Trophoblast cell (in vitro differentiated cells and primary cell): ENCODE measurements around the gene SLC38A9.
"Not testable (repeated sequence)": the region's sequence is repeated elsewhere in the genome, so short reads cannot be mapped to it uniquely, and the experiment has no call there.

ENCODE experiments used
- DNase-seq, 2 donors: peaks; one replicate each; pipeline ENCODE4 v3.0.0-alpha.2; 2016
- H2AFZ ChIP-seq: 2 replicates; pipeline ENCODE4 v1.6.1; 2013; ENCODE audit warnings: low read length, moderate library complexity, mild to moderate bottlenecking; ENCODE audit not compliant: insufficient read depth, poor library complexity
- H2AK5ac ChIP-seq: 2 replicates; pipeline ENCODE4 v1.6.1; 2013; ENCODE audit warnings: mild to moderate bottlenecking, low read length
- H2BK120ac ChIP-seq: 2 replicates; pipeline ENCODE4 v1.6.1; 2013; ENCODE audit warnings: low read length, mild to moderate bottlenecking, moderate library complexity; ENCODE audit not compliant: insufficient read depth, poor library complexity
- H2BK12ac ChIP-seq: 2 replicates; pipeline ENCODE4 v1.6.1; 2013; ENCODE audit warnings: mild to moderate bottlenecking, low read length, moderate library complexity
- H2BK5ac ChIP-seq: 2 replicates; pipeline ENCODE4 v1.6.1; 2013; ENCODE audit warnings: low read length, low read depth, moderate library complexity, mild to moderate bottlenecking; ENCODE audit not compliant: poor library complexity
- H3K14ac ChIP-seq: 2 replicates; pipeline ENCODE4 v1.6.1; 2013; ENCODE audit warnings: mild to moderate bottlenecking, low read length
- H3K18ac ChIP-seq: 2 replicates; pipeline ENCODE4 v1.6.1; 2013; ENCODE audit warnings: mild to moderate bottlenecking, low read length
- H3K23ac ChIP-seq: 2 replicates; pipeline ENCODE4 v1.6.1; 2013; ENCODE audit warnings: low read length
- H3K27ac ChIP-seq: 2 replicates; pipeline ENCODE4 v1.5.1; 2013; ENCODE audit warnings: low read depth, mild to moderate bottlenecking, inconsistent platforms, low read length, moderate library complexity
- H3K27me3 ChIP-seq: 2 replicates; pipeline ENCODE4 v1.6.1; 2013; ENCODE audit warnings: inconsistent platforms, mild to moderate bottlenecking, low read length, moderate library complexity; ENCODE audit not compliant: insufficient read depth
- H3K36me3 ChIP-seq, 2 experiments: 1 replicate in 1 of 2; 2 replicates in 1 of 2; pipeline ENCODE4 v1.6.1; 2013; ENCODE audit warnings: low read length in 2 of 2, mild to moderate bottlenecking in 2 of 2, moderate library complexity in 1 of 2; ENCODE audit not compliant: insufficient read depth in 2 of 2, control insufficient read depth in 1 of 2
- H3K4ac ChIP-seq: 2 replicates; pipeline ENCODE4 v1.6.1; 2013; ENCODE audit warnings: low read depth, mild to moderate bottlenecking, low read length, moderate library complexity
- H3K4me1 ChIP-seq, 2 experiments: 1 replicate in 1 of 2; 2 replicates in 1 of 2; pipeline ENCODE4 v1.6.1; 2013; ENCODE audit warnings: low read length in 2 of 2, mild to moderate bottlenecking in 2 of 2, moderate library complexity in 1 of 2; ENCODE audit not compliant: insufficient read depth in 2 of 2, control insufficient read depth in 1 of 2
- H3K4me2 ChIP-seq: 2 replicates; pipeline ENCODE4 v1.6.1; 2013; ENCODE audit warnings: inconsistent platforms, mild to moderate bottlenecking, low read length, moderate library complexity
- H3K4me3 ChIP-seq: 2 replicates; pipeline ENCODE4 v1.5.1; 2013; ENCODE audit warnings: mild to moderate bottlenecking, low read depth, low read length, inconsistent platforms
- H3K79me1 ChIP-seq: one replicate; pipeline ENCODE4 v1.6.1; 2013; ENCODE audit warnings: low read length
- H3K79me2 ChIP-seq: 2 replicates; pipeline ENCODE4 v1.6.1; 2013; ENCODE audit warnings: low read length, mild to moderate bottlenecking; ENCODE audit not compliant: control insufficient read depth, insufficient read depth, poor library complexity
- H3K9ac ChIP-seq: 2 replicates; pipeline ENCODE4 v1.6.1; 2013; ENCODE audit warnings: mild to moderate bottlenecking, low read length
- H3K9me3 ChIP-seq: 2 replicates; pipeline ENCODE4 v1.6.1; 2013; ENCODE audit warnings: low read depth, mild to moderate bottlenecking, control low read depth, inconsistent platforms, low read length; ENCODE audit not compliant: insufficient read depth
- H4K12ac ChIP-seq: 2 replicates; pipeline ENCODE4 v1.6.1; 2013; ENCODE audit warnings: low read depth, mild to moderate bottlenecking, low read length, moderate library complexity
- H4K8ac ChIP-seq: 2 replicates; pipeline ENCODE4 v1.6.1; 2013; ENCODE audit warnings: low read depth, mild to moderate bottlenecking, low read length, moderate library complexity
- H4K91ac ChIP-seq: one replicate; pipeline ENCODE4 v1.6.1; 2013; ENCODE audit warnings: low read depth, mild to moderate bottlenecking, low read length, moderate library complexity
- WGBS: extraction: QIAGEN DNeasy Blood & Tissue Kit; methylation state at CpG from one replicate; pipeline ENCODE4 v1.1.7; 2013; ENCODE audit warnings: missing lambda C conversion rate; ENCODE audit not compliant: insufficient read length, insufficient coverage; ENCODE audit errors: extremely low coverage; 5-methylcytosine and 5-hydroxymethylcytosine counted together

The SLC38A9 gene

DNA sequence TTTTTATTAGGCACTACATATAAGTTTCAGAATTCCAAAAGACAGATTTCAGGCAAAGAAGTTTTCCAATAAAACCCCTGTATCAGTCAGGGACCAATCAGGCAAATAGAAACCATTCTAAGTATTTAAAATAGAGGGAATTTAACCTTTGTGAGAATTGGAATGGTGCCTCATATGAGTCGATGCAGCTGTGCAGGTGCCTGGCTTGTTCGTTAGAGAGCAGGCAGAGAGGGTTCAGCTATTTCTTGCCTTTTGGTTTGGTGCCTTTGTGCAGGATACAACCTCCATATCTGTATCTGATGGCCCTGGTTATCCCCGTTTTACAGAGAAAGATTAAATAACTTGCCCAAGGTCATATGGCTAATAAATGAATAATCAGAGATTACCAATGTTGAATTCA is 19.7 kb upstream of the SLC38A9 start:
- Histone ChIP-seq H3K27me3 (no peaks in the 10 kb centered on the region), H3K4ac (no peak overlapping the region), H2AK5ac (no peak overlapping the region), H2BK120ac (no peak overlapping the region), H3K14ac (no peak overlapping the region), H2BK12ac (no peak overlapping the region), H3K27ac (no peak overlapping the region), H2BK5ac (no peak overlapping the region), H3K9me3 (no peaks in the 10 kb centered on the region), H3K36me3 (no peaks in the 10 kb centered on the region), H4K91ac (no peak overlapping the region), H3K9ac (no peak overlapping the region), H3K4me3 (no peak overlapping the region), H3K23ac (no peak overlapping the region), H3K18ac (no peak overlapping the region), H3K79me2 (no peaks in the 10 kb centered on the region), H3K79me1 (no peaks in the 10 kb centered on the region), H3K4me2 (no peak overlapping the region), H2AFZ (no peak overlapping the region), H4K8ac (no peak overlapping the region), H4K12ac (no peak overlapping the region), H3K4me1 (no peaks in the 10 kb centered on the region)
- WGBS, result no CpG with 5 or more reads among the region's 3 CpGs
- no peak for DNase-seq

DNA sequence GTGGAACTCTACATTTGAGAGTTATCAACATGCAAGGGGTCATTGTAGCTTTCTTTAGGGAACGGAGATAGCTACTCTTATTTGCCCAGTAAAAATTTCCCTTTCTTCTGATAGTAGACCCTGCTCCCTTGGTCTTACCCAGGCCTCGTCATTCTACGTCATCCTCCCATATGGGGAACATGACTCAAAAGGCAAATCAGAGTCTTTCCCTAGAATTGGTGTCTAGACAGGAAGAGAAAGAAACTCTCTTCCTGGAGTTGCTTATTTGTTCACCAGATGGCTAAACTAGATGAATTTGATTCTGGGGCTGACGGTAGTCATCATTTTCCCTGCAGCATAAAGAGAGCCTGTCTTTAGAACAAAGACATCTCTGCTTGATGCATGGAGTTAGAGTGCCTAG is 12.2 kb upstream of the SLC38A9 start:
- Histone ChIP-seq H3K36me3 (no peaks in the 10 kb centered on the region), H3K4me3 (no peak overlapping the region), H3K4me2 (no peak overlapping the region), H4K8ac (no peak overlapping the region), H3K4ac (no peak overlapping the region), H2AFZ (no peak overlapping the region), H3K18ac (no peak overlapping the region), H3K79me2 (no peaks in the 10 kb centered on the region), H2AK5ac (no peak overlapping the region), H2BK12ac (no peak overlapping the region), H4K12ac (no peak overlapping the region), H2BK5ac (no peak overlapping the region), H3K79me1 (no peaks in the 10 kb centered on the region), H3K23ac (no peak overlapping the region), H4K91ac (no peak overlapping the region), H3K27me3 (no peaks in the 10 kb centered on the region), H2BK120ac (no peak overlapping the region), H3K9me3 (no peaks in the 10 kb centered on the region), H3K14ac (no peak overlapping the region), H3K27ac (no peak overlapping the region), H3K9ac (no peak overlapping the region), H3K4me1 (no peaks in the 10 kb centered on the region)
- WGBS, result no CpG with 5 or more reads among the region's 4 CpGs
- no peak for DNase-seq

DNA sequence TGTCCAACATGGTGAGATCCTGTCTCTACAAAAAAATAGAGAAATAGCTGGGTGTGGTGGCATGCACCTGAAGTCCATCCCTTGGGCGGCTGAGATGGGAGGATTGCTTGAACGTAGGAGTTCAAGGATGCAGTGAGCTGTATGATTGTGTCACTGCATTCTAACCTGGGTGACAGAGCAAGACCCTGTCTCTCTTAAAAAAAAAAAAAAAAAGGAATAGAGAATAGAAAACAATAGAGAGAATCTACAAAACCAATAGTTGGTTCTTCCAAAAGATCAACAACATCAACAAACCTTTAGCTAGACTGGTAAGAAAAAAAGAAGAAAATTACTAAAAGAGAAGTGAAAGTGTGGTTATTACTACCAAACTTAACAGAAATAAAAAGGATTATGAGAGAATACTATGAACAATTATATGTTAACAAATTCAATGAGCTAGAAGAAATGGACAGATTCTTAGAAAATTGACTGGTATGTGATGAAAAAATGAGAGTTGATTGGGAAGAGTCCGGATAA is 8.1 kb upstream of the SLC38A9 start:
- no peak overlapping the region for H2AFZ ChIP-seq
- peaks cover 2% of the 10 kb centered on the region for H3K9me3 ChIP-seq
- no peak overlapping the region for H3K4me3 ChIP-seq
- WGBS, result no CpG with 5 or more reads among the region's 3 CpGs
- no peak overlapping the region for H3K9ac ChIP-seq
- H3K4ac ChIP-seq, result no peak overlapping the region
- H3K27me3 ChIP-seq, result no peaks in the 10 kb centered on the region
- H3K36me3 ChIP-seq, result no peaks in the 10 kb centered on the region
- H3K79me2 ChIP-seq, result no peaks in the 10 kb centered on the region
- no peak overlapping the region for H2BK5ac ChIP-seq
- no peak for DNase-seq
- no peak overlapping the region for H3K27ac ChIP-seq
- no peak overlapping the region for H2BK120ac ChIP-seq
- no peak overlapping the region for H4K12ac ChIP-seq
- no peak overlapping the region for H2AK5ac ChIP-seq
- H3K23ac ChIP-seq, result no peak overlapping the region
- H2BK12ac ChIP-seq, result no peak overlapping the region
- no peak overlapping the region for H4K8ac ChIP-seq
- no peak overlapping the region for H4K91ac ChIP-seq
- no peaks in the 10 kb centered on the region for H3K79me1 ChIP-seq
- no peaks in the 10 kb centered on the region for H3K4me1 ChIP-seq
- no peak overlapping the region for H3K4me2 ChIP-seq
- H3K14ac ChIP-seq, result no peak overlapping the region
- no peak overlapping the region for H3K18ac ChIP-seq

DNA sequence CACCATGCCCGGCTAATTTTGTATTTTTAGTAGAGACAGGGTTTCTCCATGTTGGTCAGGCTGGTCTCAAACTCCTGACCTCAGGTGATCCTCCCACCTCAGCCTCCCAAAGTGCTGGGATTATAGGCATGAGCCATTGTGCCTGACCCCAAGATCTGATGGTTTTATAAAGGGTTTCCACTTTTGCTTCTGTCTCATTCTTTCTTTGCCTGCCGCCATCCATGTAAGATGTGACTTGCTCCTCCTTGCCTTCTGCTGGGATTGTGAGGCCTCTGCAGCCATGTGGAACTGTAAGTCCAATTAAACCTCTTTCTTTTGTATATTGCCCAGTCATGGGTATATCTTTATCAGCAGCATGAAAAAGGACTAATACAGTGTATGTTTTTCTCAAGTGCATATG is 6.9 kb upstream of the SLC38A9 start:
- not testable (repeated sequence) for H4K8ac ChIP-seq, H3K18ac ChIP-seq, H2BK120ac ChIP-seq, DNase-seq, H4K91ac ChIP-seq, H2BK12ac ChIP-seq, H3K4me3 ChIP-seq, H2AK5ac ChIP-seq, H3K27me3 ChIP-seq, H3K79me2 ChIP-seq, H3K4ac ChIP-seq, H3K4me2 ChIP-seq, H3K9me3 ChIP-seq, H3K9ac ChIP-seq, H3K14ac ChIP-seq, H2AFZ ChIP-seq, H3K27ac ChIP-seq, H4K12ac ChIP-seq, H2BK5ac ChIP-seq, H3K79me1 ChIP-seq, H3K23ac ChIP-seq, H3K4me1 ChIP-seq, H3K36me3 ChIP-seq
- WGBS, result no CpG with 5 or more reads among the region's 2 CpGs
